Smooth muscle cell (in vitro differentiated cells): ENCODE results near the gene TNFRSF11A. TPM values are rescaled to one million over a fixed set of nuclear protein-coding genes. Genes with fewer than 3 reads are reported as not detected.

Experiments
- DNase-seq: peaks from one replicate; lab custom pipeline; 2025; ENCODE audit not compliant: unreplicated experiment; lab: John Stamatoyannopoulos, UW
- H2AFZ ChIP-seq: fragments of 200-600 bp; sonication (generic); 2 replicates; pipeline ENCODE4 v1.6.0; 2016; ENCODE audit warnings: antibody characterized with exemption, low read depth, mild to moderate bottlenecking
- H3F3A ChIP-seq: fragments of 200-600 bp; sonication (generic); 2 replicates; pipeline ENCODE4 v1.6.0; 2017; ENCODE audit warnings: antibody characterized with exemption, low read depth
- H3K27ac ChIP-seq: fragments of 200-600 bp; sonication (generic); 2 replicates; pipeline ENCODE4 v1.5.1; 2016; ENCODE audit warnings: low read depth, mild to moderate bottlenecking
- H3K27me3 ChIP-seq: fragments of 200-600 bp; sonication (generic); 2 replicates; pipeline ENCODE4 v1.6.1; 2016; ENCODE audit warnings: low read depth, mild to moderate bottlenecking
- H3K36me3 ChIP-seq: fragments of 200-600 bp; sonication (generic); 2 replicates; pipeline ENCODE4 v1.5.1; 2016; ENCODE audit warnings: low read depth
- H3K4me1 ChIP-seq: fragments of 200-600 bp; sonication (generic); 2 replicates; pipeline ENCODE4 v1.5.1; 2016; ENCODE audit warnings: low read depth
- H3K4me2 ChIP-seq: fragments of 200-600 bp; sonication (generic); 2 replicates; pipeline ENCODE4 v1.6.0; 2016; ENCODE audit warnings: mild to moderate bottlenecking
- H3K4me3 ChIP-seq: fragments of 200-600 bp; sonication (generic); 2 replicates; pipeline ENCODE4 v1.5.1; 2016; ENCODE audit warnings: mild to moderate bottlenecking
- H3K79me2 ChIP-seq: fragments of 200-600 bp; sonication (generic); 2 replicates; pipeline ENCODE4 v1.6.0; 2016; ENCODE audit warnings: low read depth, mild to moderate bottlenecking
- H3K9ac ChIP-seq: fragments of 200-600 bp; sonication (generic); 2 replicates; pipeline ENCODE4 v1.6.0; 2016; ENCODE audit warnings: low read depth
- H3K9me3 ChIP-seq: fragments of 200-600 bp; sonication (generic); replicated peaks from 2 replicates; pipeline ENCODE4 v1.5.1; 2016; ENCODE audit warnings: low read depth
- H4K20me1 ChIP-seq: fragments of 200-600 bp; sonication (generic); 2 replicates; pipeline ENCODE4 v1.6.0; 2016; ENCODE audit warnings: low read depth
- WGBS: methylation state at CpG from one replicate; pipeline ENCODE4 v1.1.7; 2016; ENCODE audit warnings: low lambda C conversion rate; 5-methylcytosine and 5-hydroxymethylcytosine counted together
- polyA plus RNA-seq: library from polyadenylated mRNA; unstranded; fragments of >200 nt; fragmentation: Nextera tagmentation; extraction: Ambion mirVana; gene quantifications from 2 replicates; pipeline ENCODE4 v1.2.1, GENCODE V29; 2016
- total RNA-seq: library from RNA; depleted of rRNA; stranded (reverse); fragments of >200 nt; gene quantifications from 2 replicates; pipeline ENCODE4 v1.2.3, GENCODE V29; 2014
- TF ChIP-seq, protein P1 (sequence below): fragments of 200-600 bp; sonication (generic); IDR thresholded peaks from 2 replicates; pipeline ENCODE4 v1.5.1; 2017; ENCODE audit warnings: borderline replicate concordance, mild to moderate bottlenecking, antibody characterized with exemption; ENCODE audit not compliant: insufficient read depth, poor library complexity, severe bottlenecking

The TNFRSF11A gene
- total and polyA plus RNA-seq, 2 experiments from 2014 or later, result under 0.01 TPM; not detected in 1

DNA sequence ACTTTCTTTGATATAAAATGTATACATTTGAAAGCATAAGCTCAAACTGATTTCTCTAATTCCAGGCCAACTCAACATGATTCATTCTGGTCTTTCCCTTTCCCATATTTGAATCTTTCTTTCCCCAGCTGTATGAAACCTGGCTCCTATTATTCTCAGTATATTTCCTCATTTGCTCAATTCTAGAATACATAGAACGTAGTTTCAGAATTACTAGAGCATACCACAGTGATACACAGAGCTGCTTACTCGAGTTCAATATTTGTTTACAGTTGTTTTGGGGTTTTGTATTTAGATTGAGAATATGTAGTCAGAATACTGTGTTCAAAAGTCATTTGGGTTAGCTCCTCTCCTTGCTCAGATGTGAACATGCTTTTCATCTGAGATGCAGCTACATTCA lies 43.0 kb downstream of the TNFRSF11A start:
- H3K4me2 ChIP-seq, result no peak overlapping the region
- H3K36me3 ChIP-seq, result no peaks in the 10 kb centered on the region
- H4K20me1 ChIP-seq, result no peaks in the 10 kb centered on the region
- H3K79me2 ChIP-seq, result no peaks in the 10 kb centered on the region
- no peaks in the 10 kb centered on the region for H3K9me3 ChIP-seq
- no peak for DNase-seq
- no peak overlapping the region for H2AFZ ChIP-seq
- no peaks in the 10 kb centered on the region for H3F3A ChIP-seq
- H3K27ac ChIP-seq, result no peak overlapping the region
- H3K4me1 ChIP-seq, result no peaks in the 10 kb centered on the region
- H3K27me3 ChIP-seq, result peaks cover 80% of the 10 kb centered on the region
- TF ChIP-seq, protein P1, sequence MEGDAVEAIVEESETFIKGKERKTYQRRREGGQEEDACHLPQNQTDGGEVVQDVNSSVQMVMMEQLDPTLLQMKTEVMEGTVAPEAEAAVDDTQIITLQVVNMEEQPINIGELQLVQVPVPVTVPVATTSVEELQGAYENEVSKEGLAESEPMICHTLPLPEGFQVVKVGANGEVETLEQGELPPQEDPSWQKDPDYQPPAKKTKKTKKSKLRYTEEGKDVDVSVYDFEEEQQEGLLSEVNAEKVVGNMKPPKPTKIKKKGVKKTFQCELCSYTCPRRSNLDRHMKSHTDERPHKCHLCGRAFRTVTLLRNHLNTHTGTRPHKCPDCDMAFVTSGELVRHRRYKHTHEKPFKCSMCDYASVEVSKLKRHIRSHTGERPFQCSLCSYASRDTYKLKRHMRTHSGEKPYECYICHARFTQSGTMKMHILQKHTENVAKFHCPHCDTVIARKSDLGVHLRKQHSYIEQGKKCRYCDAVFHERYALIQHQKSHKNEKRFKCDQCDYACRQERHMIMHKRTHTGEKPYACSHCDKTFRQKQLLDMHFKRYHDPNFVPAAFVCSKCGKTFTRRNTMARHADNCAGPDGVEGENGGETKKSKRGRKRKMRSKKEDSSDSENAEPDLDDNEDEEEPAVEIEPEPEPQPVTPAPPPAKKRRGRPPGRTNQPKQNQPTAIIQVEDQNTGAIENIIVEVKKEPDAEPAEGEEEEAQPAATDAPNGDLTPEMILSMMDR, result no peak
- 91% methylated on average over 2 of the region's 2 CpGs for WGBS
- no peak overlapping the region for H3K9ac ChIP-seq
- H3K4me3 ChIP-seq, result no peak overlapping the region

DNA sequence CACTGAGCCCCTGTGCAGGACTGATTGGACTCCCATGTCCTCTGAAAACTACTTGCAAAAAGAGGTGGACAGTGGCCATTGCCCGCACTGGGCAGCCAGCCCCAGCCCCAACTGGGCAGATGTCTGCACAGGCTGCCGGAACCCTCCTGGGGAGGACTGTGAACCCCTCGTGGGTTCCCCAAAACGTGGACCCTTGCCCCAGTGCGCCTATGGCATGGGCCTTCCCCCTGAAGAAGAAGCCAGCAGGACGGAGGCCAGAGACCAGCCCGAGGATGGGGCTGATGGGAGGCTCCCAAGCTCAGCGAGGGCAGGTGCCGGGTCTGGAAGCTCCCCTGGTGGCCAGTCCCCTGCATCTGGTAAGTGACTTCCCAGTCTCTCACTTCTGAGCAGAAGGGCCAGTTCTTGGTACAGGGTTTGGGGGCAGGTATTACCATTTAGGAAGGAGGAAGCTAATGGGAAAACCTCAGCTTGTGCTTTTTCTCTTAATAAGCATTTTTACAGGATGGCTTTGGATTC lies 44.1 kb downstream of the TNFRSF11A start:
- Histone ChIP-seq H3K4me1 (no peaks in the 10 kb centered on the region), H4K20me1 (no peaks in the 10 kb centered on the region), H3K36me3 (no peaks in the 10 kb centered on the region), H2AFZ (no peak overlapping the region), H3K79me2 (no peaks in the 10 kb centered on the region), H3K27ac (no peak overlapping the region), H3F3A (no peaks in the 10 kb centered on the region), H3K4me2 (no peak overlapping the region), H3K9ac (no peak overlapping the region), H3K4me3 (no peak overlapping the region), H3K27me3 (peaks cover 87% of the 10 kb centered on the region), H3K9me3 (no peaks in the 10 kb centered on the region)
- TF ChIP-seq, protein P1, result no peak
- no peak for DNase-seq
- 89% methylated on average over 9 of the region's 9 CpGs for WGBS

DNA sequence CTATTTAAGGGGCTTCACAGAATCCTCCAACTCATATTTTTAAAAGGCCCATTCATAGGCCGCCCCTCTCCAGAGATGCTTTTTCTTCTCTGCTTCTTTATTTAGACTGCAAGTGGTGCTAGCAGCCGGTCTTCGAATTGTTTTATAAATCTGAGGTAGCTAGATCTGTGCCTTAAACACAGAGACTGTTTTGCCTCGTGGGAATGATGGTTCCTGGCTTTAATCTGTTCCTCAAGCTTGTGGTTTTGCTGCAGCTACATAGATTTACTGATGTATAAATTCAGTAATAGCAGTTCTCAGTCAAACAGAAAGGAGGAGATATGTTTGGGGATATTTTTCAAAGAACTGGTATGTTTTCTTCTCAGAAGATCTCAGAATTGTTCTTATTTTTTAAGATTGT lies 45.3 kb downstream of the TNFRSF11A start:
- 68% methylated on average over 4 of the region's 4 CpGs for WGBS
- no peaks in the 10 kb centered on the region for H3K4me1 ChIP-seq
- no peak overlapping the region for H3K27ac ChIP-seq

DNA sequence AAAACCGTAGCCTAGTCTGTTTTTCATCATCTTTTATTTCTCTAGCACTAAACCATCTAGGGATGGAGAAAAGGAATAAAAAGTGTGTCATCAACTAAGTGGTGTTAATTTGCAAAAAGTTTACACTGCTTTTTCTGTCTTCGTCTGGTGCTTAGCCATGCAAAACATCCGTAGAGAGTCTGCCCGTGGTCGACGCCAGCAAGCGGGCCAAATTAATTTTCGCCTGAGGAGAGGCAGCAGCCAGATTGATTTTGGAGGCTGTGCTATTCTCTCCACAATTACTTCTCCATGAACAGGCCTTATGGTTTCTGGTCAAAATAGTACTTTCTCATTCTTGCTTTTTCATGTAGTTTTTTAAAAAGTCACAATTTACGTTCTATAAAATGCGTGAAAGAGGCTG lies 46.3 kb downstream of the TNFRSF11A start:
- H3K27ac ChIP-seq, result no peak overlapping the region
- H3K27me3 ChIP-seq, result peaks cover 75% of the 10 kb centered on the region
- no peak overlapping the region for H2AFZ ChIP-seq
- no peaks in the 10 kb centered on the region for H3K36me3 ChIP-seq
- TF ChIP-seq, protein P1, result no peak
- no peaks in the 10 kb centered on the region for H3K4me1 ChIP-seq
- no peaks in the 10 kb centered on the region for H3F3A ChIP-seq
- DNase-seq, result no peak
- no peak overlapping the region for H3K9ac ChIP-seq
- 84% methylated on average over 10 of the region's 10 CpGs for WGBS
- H3K9me3 ChIP-seq, result no peaks in the 10 kb centered on the region
- H4K20me1 ChIP-seq, result no peaks in the 10 kb centered on the region
- no peak overlapping the region for H3K4me2 ChIP-seq
- no peaks in the 10 kb centered on the region for H3K79me2 ChIP-seq
- H3K4me3 ChIP-seq, result no peak overlapping the region

More for the DNA sequence above, 45.3 kb downstream of the TNFRSF11A start:
- TF ChIP-seq, protein P1, result no peak
- Histone ChIP-seq H3K4me3 (no peak overlapping the region), H3K9ac (no peak overlapping the region), H4K20me1 (no peaks in the 10 kb centered on the region), H3K4me2 (no peak overlapping the region), H3F3A (no peaks in the 10 kb centered on the region), H3K27me3 (peaks cover 84% of the 10 kb centered on the region), H2AFZ (no peak overlapping the region), H3K36me3 (no peaks in the 10 kb centered on the region), H3K9me3 (no peaks in the 10 kb centered on the region), H3K79me2 (no peaks in the 10 kb centered on the region)
- no peak for DNase-seq
